CD4-positive, alpha-beta T cell (primary cell): ENCODE data around the gene UBL5. TPM values are rescaled to one million over a fixed set of nuclear protein-coding genes. Genes with fewer than 3 reads are reported as not detected.
A peak's percentile ranks its signal among the peaks of the same experiment; 100 is the strongest.

Experiments
- ATAC-seq: fragments of 200-7000 bp; cut with Tn5 transposase; one replicate; pipeline ENCODE4 v1.10.0; 2022; ENCODE audit warnings: mild to moderate bottlenecking; ENCODE audit not compliant: poor library complexity
- CTCF ChIA-PET: fragments of 350-600 bp; sonication (Branson Sonifier 250); formaldehyde crosslinking; loops from one replicate; lab custom pipeline; 2021; ENCODE audit warnings: antibody characterized with exemption, inconsistent platforms; lab: Charles Lee
- POLR2A ChIA-PET: fragments of 350-600 bp; sonication (Branson Sonifier 250); formaldehyde crosslinking; loops from one replicate; lab custom pipeline; 2021; ENCODE audit warnings: antibody characterized with exemption, inconsistent platforms; lab: Charles Lee
- DNase-seq, 14 experiments: peaks; one replicate each; pipeline ENCODE4 v3.0.0-alpha.2; 2013 to 2020; ENCODE audit warnings: mixed read lengths in 2 of 14
- H3K27ac ChIP-seq, 2 donors: one replicate each; pipeline versions ENCODE4 v1.5.1 to v1.7.0; 2013; ENCODE audit warnings: low read length in 2 of 2, low read depth in 1 of 2, mild to moderate bottlenecking in 1 of 2
- H3K27me3 ChIP-seq, 2 experiments: 1 replicate in 1 of 2; 2 replicates in 1 of 2; pipeline versions ENCODE4 v1.6.1 to v1.7.0; 2013; ENCODE audit warnings: low read length in 2 of 2, control low read depth in 1 of 2, mild to moderate bottlenecking in 1 of 2, moderate library complexity in 1 of 2; ENCODE audit not compliant: insufficient read depth in 2 of 2, control insufficient read depth in 1 of 2
- H3K36me3 ChIP-seq: one replicate; pipeline ENCODE4 v1.6.1; 2013; ENCODE audit warnings: low read length, control low read depth; ENCODE audit not compliant: insufficient read depth
- H3K4me1 ChIP-seq: one replicate; pipeline ENCODE4 v1.6.1; 2013; ENCODE audit warnings: low read length, control low read depth; ENCODE audit not compliant: insufficient read depth
- H3K4me3 ChIP-seq: one replicate; pipeline ENCODE4 v1.5.1; 2013; ENCODE audit warnings: mild to moderate bottlenecking, low read length, moderate library complexity
- H3K9me3 ChIP-seq, 2 experiments: 1 replicate in 1 of 2; 2 replicates in 1 of 2; pipeline versions ENCODE4 v1.6.1 to v1.7.0; 2013; ENCODE audit warnings: low read length in 2 of 2, mild to moderate bottlenecking in 2 of 2, control low read depth in 1 of 2, moderate library complexity in 1 of 2; ENCODE audit not compliant: control insufficient read depth in 1 of 2, insufficient read depth in 1 of 2
- H3K27ac Mint-ChIP-seq: one replicate; pipeline ENCODE4 v1.8.0; 2020; ENCODE audit warnings: mixed read lengths
- H3K27me3 Mint-ChIP-seq: one replicate; pipeline ENCODE4 v1.8.0; 2021; ENCODE audit warnings: mixed read lengths
- H3K36me3 Mint-ChIP-seq: one replicate; pipeline ENCODE4 v1.8.0; 2021; ENCODE audit warnings: low read depth, mixed read lengths
- H3K4me1 Mint-ChIP-seq: one replicate; pipeline ENCODE4 v1.8.0; 2021; ENCODE audit warnings: low read depth, mixed read lengths
- H3K4me3 Mint-ChIP-seq: one replicate; pipeline ENCODE4 v1.8.0; 2020; ENCODE audit warnings: mild to moderate bottlenecking, mixed read lengths
- H3K9me3 Mint-ChIP-seq: one replicate; pipeline ENCODE4 v1.8.0; 2020; ENCODE audit warnings: mixed read lengths
- CTCF ChIP-seq: fragments of 200-600 bp; IDR thresholded peaks from one replicate; pipeline ENCODE4 v1.8.0; 2022; ENCODE audit warnings: antibody characterized with exemption, mild to moderate bottlenecking
- intact Hi-C, 2 experiments: fragments of 100-400 bp; cut with DNase I in 1 of 2; cut with micrococcal nuclease in 1 of 2; formaldehyde crosslinking; loops; one replicate each; pipeline versions ENCODE4 v1.15.1 to v1.9.0; 2023 to 2025; cut with DNase I, micrococcal nuclease
- total RNA-seq, 174 experiments: library from RNA in 2 of 174; stranded (reverse) in 2 of 174; gene quantifications; one replicate each; pipeline ENCODE4 v1.2.3 and lab custom pipeline; 2021 to 2026

UBL5 gene
- total RNA-seq, 2 experiments from 2014 or later, result 163 to 165 TPM

DNA sequence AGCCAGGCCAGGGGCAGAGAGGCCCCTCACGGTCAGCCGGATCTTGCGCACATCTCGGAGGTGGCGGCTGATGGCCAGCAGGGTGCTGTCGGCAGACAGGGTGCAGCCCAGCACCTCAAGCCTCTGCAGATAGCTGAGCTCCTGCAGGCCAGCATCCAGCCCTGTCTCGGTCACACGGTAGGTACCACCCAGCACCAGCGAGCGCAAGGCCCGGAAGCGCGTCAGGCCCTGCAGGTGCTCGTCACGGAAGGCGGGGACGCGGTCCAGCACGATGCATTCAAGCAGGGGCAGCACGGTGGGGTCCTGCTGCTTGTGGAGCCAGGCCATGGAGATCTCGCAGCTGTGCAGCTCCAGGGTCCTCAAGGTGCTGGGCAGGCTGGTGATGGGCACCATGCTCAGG lies 16.6 kb upstream of the UBL5 start:
- H3K27me3 ChIP-seq, result no peaks in the 10 kb centered on the region
- peaks cover 22% of the 10 kb centered on the region for H3K36me3 ChIP-seq
- H3K27ac Mint-ChIP-seq, result no peak overlapping the region
- CTCF ChIA-PET, result no interaction called here
- peaks cover 46% of the 10 kb centered on the region for H3K4me1 ChIP-seq
- POLR2A ChIA-PET, result no interaction called here
- no peaks in the 10 kb centered on the region for H3K9me3 Mint-ChIP-seq
- intact Hi-C loops, result no loop called here
- H3K27me3 Mint-ChIP-seq, result no peaks in the 10 kb centered on the region
- DNase-seq (no peak), ATAC-seq (no peak)
- H3K4me1 Mint-ChIP-seq, result peaks cover 35% of the 10 kb centered on the region
- H3K27ac ChIP-seq, result no peak overlapping the region
- no peak overlapping the region for H3K4me3 ChIP-seq
- peaks cover 33% of the 10 kb centered on the region for H3K36me3 Mint-ChIP-seq
- H3K4me3 Mint-ChIP-seq, result no peak overlapping the region
- peaks cover 0 to 7% of the 10 kb centered on the region in 2 experiments for H3K9me3 ChIP-seq
- no peak for TF ChIP-seq CTCF

- peaks cover 48% of the 10 kb centered on the region for H3K36me3 Mint-ChIP-seq
- peak overlapping the region; percentile 95 for H3K4me3 Mint-ChIP-seq
- POLR2A ChIA-PET, result interaction anchor here (0.6 to 2.0 kb wide), 9 partner anchors 9 to 1634 kb away, joined by 3 to 11 read pairs (median 4); partner anchors contain the start of genes PIN1, UBL5 and ZNF846
- no peak for DNase-seq
- no peaks in the 10 kb centered on the region for H3K27me3 Mint-ChIP-seq
- H3K4me1 ChIP-seq, result peaks cover 25% of the 10 kb centered on the region
- ATAC-seq, result no peak
- intact Hi-C loops, result loop anchor here (2.0 to 5.0 kb wide), 2 partner anchors 21 to 51 kb away; partner anchors contain the start of gene ZNF846 (in 1 of the 2)
- H3K27ac Mint-ChIP-seq, result peak overlapping the region; percentile 92
- H3K36me3 ChIP-seq, result peaks cover 3% of the 10 kb centered on the region
- H3K27me3 ChIP-seq, result no peaks in the 10 kb centered on the region
- H3K9me3 Mint-ChIP-seq, result no peaks in the 10 kb centered on the region
- CTCF ChIA-PET, result interaction anchor here (0.5 to 1.0 kb wide), 2 partner anchors 613 to 1040 kb away, joined by 3 to 4 read pairs; no protein-coding TSS in a partner anchor
- peaks cover 0 to 7% of the 10 kb centered on the region in 2 experiments for H3K9me3 ChIP-seq
- H3K4me3 ChIP-seq, result peak overlapping the region; percentile 95
- no peak for TF ChIP-seq CTCF
- H3K4me1 Mint-ChIP-seq, result peaks cover 40% of the 10 kb centered on the region
- peak overlapping the region; percentile 97 to 100 for H3K27ac ChIP-seq
These were observed 9.5 kb upstream of the UBL5 start for GRCh38 chr19:9818175-9818733.

GRCh38 chr19:9818734-9819595 lies 8.8 kb upstream of the UBL5 start, which contains the start of gene FBXL12:
FBXL12 (minus strand) TSS chr19:9819079; CDS start chr19:9818813, 266 bp downstream.
- peak within 1 kb of the TSS; percentile 92 for H3K27ac Mint-ChIP-seq
- peak within 1 kb of the TSS; percentile 95 for H3K4me3 Mint-ChIP-seq
- H3K36me3 Mint-ChIP-seq, result peaks cover 45% of the 10 kb centered on the region
- H3K9me3 ChIP-seq, result peaks cover 0 to 7% of the 10 kb centered on the region in 2 experiments
- H3K27ac ChIP-seq, result peak within 1 kb of the TSS; percentile 97 to 100
- peaks cover 5% of the 10 kb centered on the region for H3K36me3 ChIP-seq
- ATAC-seq (peak; percentile 90), DNase-seq (peak; percentile 100)
- ChIA-PET CTCF (interaction anchor here (0.5 to 1.0 kb wide), 2 partner anchors 614 to 1039 kb away, joined by 3 to 4 read pairs; no protein-coding TSS in a partner anchor), POLR2A (interaction anchor here (0.7 to 2.0 kb wide), 10 partner anchors 9 to 1633 kb away, joined by 3 to 11 read pairs (median 4); partner anchors contain the start of genes PIN1, UBL5, ZNF562 and ZNF846)
- no peak for TF ChIP-seq CTCF
- intact Hi-C loops, result loop anchor here (1.0 to 5.0 kb wide), 6 partner anchors 8 to 52 kb away; partner anchors contain the start of genes PIN1 (in 1 of the 2), UBL5 (in 1 of the 2) and ZNF846 (in 1 of the 2)
- peaks cover 25% of the 10 kb centered on the region for H3K4me1 ChIP-seq
- H3K4me3 ChIP-seq, result peak within 1 kb of the TSS; percentile 95
- peaks cover 37% of the 10 kb centered on the region for H3K4me1 Mint-ChIP-seq
- no peaks in the 10 kb centered on the region for H3K27me3 Mint-ChIP-seq
- H3K27me3 ChIP-seq, result no peaks in the 10 kb centered on the region
- no peaks in the 10 kb centered on the region for H3K9me3 Mint-ChIP-seq
